Sigmoid colon (tissue), 3 donors: Measurements from ENCODE around the gene STK38.

Experiments used
- POLR2A ChIP-seq, 2 donors: fragments of 450-650 bp; IDR thresholded peaks; one replicate each; pipeline ENCODE4 v1.6.1; 2016; ENCODE audit warnings: antibody characterized with exemption in 2 of 2, mild to moderate bottlenecking in 2 of 2, moderate library complexity in 2 of 2
- TF ChIP-seq, protein P1 (sequence below), 4 experiments: fragments of 450-650 bp in 3 of 4; fragments of 200-600 bp in 1 of 4; IDR thresholded peaks; one replicate each; pipeline ENCODE4 v1.5.1; 2016 to 2019; ENCODE audit warnings: antibody characterized with exemption in 4 of 4, mild to moderate bottlenecking in 3 of 4, moderate library complexity in 2 of 4

DNA sequence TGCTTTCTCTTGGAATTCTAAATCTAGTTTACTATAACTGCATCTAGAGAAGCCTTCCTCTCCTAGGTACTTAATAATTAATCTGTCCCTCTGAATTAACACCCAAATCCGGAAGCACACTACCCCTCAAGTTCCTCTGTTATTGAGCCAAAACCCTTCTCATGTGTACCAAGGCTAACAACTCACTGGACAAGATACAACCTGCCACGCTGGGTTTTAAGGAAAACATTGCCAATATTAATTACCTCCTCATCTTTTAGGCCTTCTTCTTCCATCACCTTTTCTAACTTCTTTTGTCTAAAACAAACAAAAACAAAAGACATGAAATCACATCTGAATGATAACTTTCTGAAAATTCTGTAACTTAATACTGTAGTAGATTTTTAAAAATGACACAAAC, 21.9 kb downstream of the STK38 start:
- TF ChIP-seq POLR2A (IDR thresholded peaks at IDR 0.05) = no peak
- TF ChIP-seq, protein P1, sequence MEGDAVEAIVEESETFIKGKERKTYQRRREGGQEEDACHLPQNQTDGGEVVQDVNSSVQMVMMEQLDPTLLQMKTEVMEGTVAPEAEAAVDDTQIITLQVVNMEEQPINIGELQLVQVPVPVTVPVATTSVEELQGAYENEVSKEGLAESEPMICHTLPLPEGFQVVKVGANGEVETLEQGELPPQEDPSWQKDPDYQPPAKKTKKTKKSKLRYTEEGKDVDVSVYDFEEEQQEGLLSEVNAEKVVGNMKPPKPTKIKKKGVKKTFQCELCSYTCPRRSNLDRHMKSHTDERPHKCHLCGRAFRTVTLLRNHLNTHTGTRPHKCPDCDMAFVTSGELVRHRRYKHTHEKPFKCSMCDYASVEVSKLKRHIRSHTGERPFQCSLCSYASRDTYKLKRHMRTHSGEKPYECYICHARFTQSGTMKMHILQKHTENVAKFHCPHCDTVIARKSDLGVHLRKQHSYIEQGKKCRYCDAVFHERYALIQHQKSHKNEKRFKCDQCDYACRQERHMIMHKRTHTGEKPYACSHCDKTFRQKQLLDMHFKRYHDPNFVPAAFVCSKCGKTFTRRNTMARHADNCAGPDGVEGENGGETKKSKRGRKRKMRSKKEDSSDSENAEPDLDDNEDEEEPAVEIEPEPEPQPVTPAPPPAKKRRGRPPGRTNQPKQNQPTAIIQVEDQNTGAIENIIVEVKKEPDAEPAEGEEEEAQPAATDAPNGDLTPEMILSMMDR (IDR thresholded peaks at IDR 0.05) = no peak
